ENCODE results near the gene TAS2R38.

The TAS2R38 gene

DNA sequence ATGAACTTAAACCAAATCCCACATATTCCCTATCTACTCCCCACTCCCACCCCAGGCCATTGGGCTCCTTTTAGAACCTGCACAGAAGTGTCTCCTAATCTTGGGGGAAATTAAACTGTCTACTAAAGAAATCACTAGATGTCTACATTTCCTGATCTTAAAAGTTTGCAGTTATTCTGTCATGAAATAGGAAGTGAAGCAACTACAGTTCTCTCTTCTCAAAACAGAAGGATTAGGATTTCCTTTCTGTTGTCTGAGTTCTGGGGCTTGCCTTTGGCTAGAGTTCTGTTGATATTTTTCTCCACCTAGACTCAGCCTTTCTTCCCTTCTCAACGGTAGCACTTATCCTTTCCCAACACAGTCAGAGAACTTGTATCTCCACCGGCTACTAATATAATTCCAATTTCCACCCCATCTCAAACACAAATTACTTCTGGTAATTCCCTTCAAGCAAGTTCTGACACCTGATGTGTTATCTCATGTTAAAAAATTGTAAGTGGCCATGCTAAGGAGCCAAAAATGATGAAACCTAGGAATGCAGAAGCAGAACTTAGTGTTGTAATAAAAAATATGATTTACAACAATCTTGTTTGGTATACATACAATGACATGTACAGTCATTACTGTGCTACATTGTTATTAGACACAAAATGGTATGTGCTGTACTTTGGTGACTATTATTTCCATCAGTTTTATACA is 45.3 kb downstream of the TAS2R38 start:
- DNase-seq (ENCODE audit: low spot score), result no peak
- in situ Hi-C loops (cut with MboI; ENCODE audit: low sequenced_read_pairs, unreplicated experiment), result no loop called here
- TF ChIP-seq, protein P1, sequence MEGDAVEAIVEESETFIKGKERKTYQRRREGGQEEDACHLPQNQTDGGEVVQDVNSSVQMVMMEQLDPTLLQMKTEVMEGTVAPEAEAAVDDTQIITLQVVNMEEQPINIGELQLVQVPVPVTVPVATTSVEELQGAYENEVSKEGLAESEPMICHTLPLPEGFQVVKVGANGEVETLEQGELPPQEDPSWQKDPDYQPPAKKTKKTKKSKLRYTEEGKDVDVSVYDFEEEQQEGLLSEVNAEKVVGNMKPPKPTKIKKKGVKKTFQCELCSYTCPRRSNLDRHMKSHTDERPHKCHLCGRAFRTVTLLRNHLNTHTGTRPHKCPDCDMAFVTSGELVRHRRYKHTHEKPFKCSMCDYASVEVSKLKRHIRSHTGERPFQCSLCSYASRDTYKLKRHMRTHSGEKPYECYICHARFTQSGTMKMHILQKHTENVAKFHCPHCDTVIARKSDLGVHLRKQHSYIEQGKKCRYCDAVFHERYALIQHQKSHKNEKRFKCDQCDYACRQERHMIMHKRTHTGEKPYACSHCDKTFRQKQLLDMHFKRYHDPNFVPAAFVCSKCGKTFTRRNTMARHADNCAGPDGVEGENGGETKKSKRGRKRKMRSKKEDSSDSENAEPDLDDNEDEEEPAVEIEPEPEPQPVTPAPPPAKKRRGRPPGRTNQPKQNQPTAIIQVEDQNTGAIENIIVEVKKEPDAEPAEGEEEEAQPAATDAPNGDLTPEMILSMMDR (IDR thresholded peaks at IDR 0.05; ENCODE audit: borderline replicate concordance, control extremely low read depth, extremely low read depth, insufficient read depth, missing control alignments), result no peak

All from GM13976 (cell line).